ENCODE measurements around the gene TAB2. TPM values are rescaled to one million over a fixed set of nuclear protein-coding genes. Genes with fewer than 3 reads are reported as not detected.

Gene TAB2
- total and polyA plus RNA-seq, 2 experiments from 2014 or later = 19.8 to 59.2 TPM

DNA sequence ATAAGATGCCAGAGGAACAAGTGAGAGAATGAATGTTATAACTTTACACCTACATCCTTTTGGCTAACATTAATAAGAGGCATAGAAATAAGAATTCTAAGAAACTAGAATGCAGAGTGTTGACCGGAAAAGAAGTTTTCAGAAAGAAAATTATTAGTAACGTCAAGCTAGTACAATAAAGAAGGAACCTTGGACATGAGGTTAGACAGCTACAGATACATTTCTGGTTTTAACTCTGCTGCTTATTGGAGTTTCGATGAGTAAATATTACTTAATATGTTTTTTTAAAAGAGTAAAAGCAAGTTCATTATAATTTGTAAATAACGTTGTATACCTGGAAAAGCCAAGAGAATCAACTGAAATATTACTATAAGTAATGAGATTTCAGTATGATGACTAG, 22.7 kb downstream of the TAB2 start:
- 0 out of 2 replicates have a peak overlapping the region, but pooled peaks have one; percentile 16 for H3K4me2 ChIP-seq
- TF ChIP-seq JUNB (IDR thresholded peaks at IDR 0.05; ENCODE audit: unreplicated experiment) (no peak), REST (IDR thresholded peaks at IDR 0.05; ENCODE audit: unreplicated experiment) (no peak)
- ATAC-seq (no peak), DNase-seq (ENCODE audit: low spot score) (no peak)
- Mint-ChIP-seq H3K36me3 (ENCODE audit: low read depth) (peaks cover 5% of the 10 kb centered on the region; the same call in 2 of the 3 replicates), H3K27me3 (ENCODE audit: insufficient read depth, low read depth, poor library complexity) (no peaks in the 10 kb centered on the region), H3K27ac (no peak overlapping the region), H3K4me1 (peaks cover 42% of the 10 kb centered on the region), H3K9me3 (no peaks in the 10 kb centered on the region; the same call in 2 of the 3 replicates), H3K4me3 (no peak overlapping the region)
- H3K4me3 ChIP-seq = no peak overlapping the region
- peaks cover 100% of the 10 kb centered on the region for H3K79me2 ChIP-seq (replicated peaks; ENCODE audit: insufficient read depth)
- no peaks in the 10 kb centered on the region for H3K27me3 ChIP-seq (ENCODE audit: insufficient read depth)
- no peaks in the 10 kb centered on the region for H3F3A ChIP-seq (replicated peaks; ENCODE audit: low read depth)
- H3K36me3 ChIP-seq (ENCODE audit: insufficient read depth) = no peaks in the 10 kb centered on the region
- H2AFZ ChIP-seq = no peak overlapping the region
- peaks cover 26% of the 10 kb centered on the region for H3K4me1 ChIP-seq (ENCODE audit: insufficient read depth)
- H4K20me1 ChIP-seq (replicated peaks; ENCODE audit: insufficient read depth) = peaks cover 15% of the 10 kb centered on the region; the same call in 1 of the 2 replicates
- no peak overlapping the region for H3K27ac ChIP-seq (ENCODE audit: low read depth)
- H3K9me2 ChIP-seq (ENCODE audit: insufficient read depth) = no peaks in the 10 kb centered on the region

DNA sequence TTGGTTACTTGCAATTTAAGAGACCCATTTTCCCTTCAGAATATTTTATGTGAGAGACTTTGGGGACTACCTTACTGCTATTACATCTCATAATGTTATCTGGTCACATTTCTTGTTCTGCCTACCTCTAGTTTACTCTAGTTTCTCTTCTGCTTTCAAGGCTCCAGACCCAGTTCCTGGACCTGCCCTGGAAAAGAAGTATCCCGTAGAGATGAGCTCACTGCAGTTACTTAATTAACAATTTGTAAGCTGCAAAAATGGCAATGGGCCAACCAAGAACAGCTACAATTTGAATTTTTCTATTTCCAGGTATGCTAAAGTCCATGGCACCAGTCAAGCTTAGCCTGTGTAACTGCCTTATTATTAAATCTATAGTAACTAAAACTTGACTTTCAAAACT, 25.0 kb downstream of the TAB2 start:
- Mint-ChIP-seq H3K4me1 (peaks cover 28% of the 10 kb centered on the region), H3K27me3 (ENCODE audit: insufficient read depth, low read depth, poor library complexity) (no peaks in the 10 kb centered on the region), H3K4me3 (no peak overlapping the region), H3K9me3 (no peaks in the 10 kb centered on the region; the same call in 2 of the 3 replicates), H3K36me3 (ENCODE audit: low read depth) (peaks cover 5% of the 10 kb centered on the region; the same call in 2 of the 3 replicates), H3K27ac (no peak overlapping the region)
- no peak overlapping the region for H2AFZ ChIP-seq
- ATAC-seq (no peak), DNase-seq (ENCODE audit: low spot score) (no peak)
- no peaks in the 10 kb centered on the region for H3K36me3 ChIP-seq (ENCODE audit: insufficient read depth)
- no peaks in the 10 kb centered on the region for H3K9me2 ChIP-seq (ENCODE audit: insufficient read depth)
- TF ChIP-seq EZH2 (IDR thresholded peaks at IDR 0.05; ENCODE audit: low read depth, unreplicated experiment) = no peak
- TF ChIP-seq STAT1 (IDR thresholded peaks at IDR 0.05; ENCODE audit: unreplicated experiment) = no peak
- TF ChIP-seq CREB1 (CRISPR knock-in tag; IDR thresholded peaks at IDR 0.05; ENCODE audit: low read depth) = no peak
- H3K27me3 ChIP-seq (ENCODE audit: insufficient read depth) = no peaks in the 10 kb centered on the region
- H3F3A ChIP-seq (replicated peaks; ENCODE audit: low read depth) = no peaks in the 10 kb centered on the region
- peaks cover 100% of the 10 kb centered on the region for H3K79me2 ChIP-seq (replicated peaks; ENCODE audit: insufficient read depth)
- H4K20me1 ChIP-seq (replicated peaks; ENCODE audit: insufficient read depth) = peaks cover 26% of the 10 kb centered on the region
- H3K4me3 ChIP-seq = no peak overlapping the region
- peaks cover 3% of the 10 kb centered on the region for H3K4me1 ChIP-seq (ENCODE audit: insufficient read depth)
- H3K27ac ChIP-seq (ENCODE audit: low read depth) = no peak overlapping the region
- no peak overlapping the region for H3K4me2 ChIP-seq

GRCh38 chr6:149343501-149343900, 26.0 kb downstream of the TAB2 start:
- H2AFZ ChIP-seq = no peak overlapping the region
- Mint-ChIP-seq H3K4me3 (no peak overlapping the region), H3K36me3 (ENCODE audit: low read depth) (peaks cover 5% of the 10 kb centered on the region; the same call in 2 of the 3 replicates), H3K9me3 (no peaks in the 10 kb centered on the region; the same call in 2 of the 3 replicates), H3K27ac (no peak overlapping the region), H3K4me1 (peaks cover 20% of the 10 kb centered on the region), H3K27me3 (ENCODE audit: insufficient read depth, low read depth, poor library complexity) (no peaks in the 10 kb centered on the region)
- no peaks in the 10 kb centered on the region for H3K27me3 ChIP-seq (ENCODE audit: insufficient read depth)
- H3K9me2 ChIP-seq (ENCODE audit: insufficient read depth) = no peaks in the 10 kb centered on the region
- no peak for ATAC-seq
- no peaks in the 10 kb centered on the region for H3F3A ChIP-seq (replicated peaks; ENCODE audit: low read depth)
- no peaks in the 10 kb centered on the region for H3K36me3 ChIP-seq (ENCODE audit: insufficient read depth)
- peaks cover 100% of the 10 kb centered on the region for H3K79me2 ChIP-seq (replicated peaks; ENCODE audit: insufficient read depth)
- H3K4me1 ChIP-seq (ENCODE audit: insufficient read depth) = no peaks in the 10 kb centered on the region
- no peak for DNase-seq (ENCODE audit: low spot score)
- TF ChIP-seq EZH2 (IDR thresholded peaks at IDR 0.05; ENCODE audit: low read depth, unreplicated experiment) (no peak), ETS1 (IDR thresholded peaks at IDR 0.05) (no peak), ZNF114 (CRISPR knock-in tag; IDR thresholded peaks at IDR 0.05) (no peak), NANOG (IDR thresholded peaks at IDR 0.05; ENCODE audit: borderline replicate concordance) (no peak), POLR2AphosphoS5 (IDR thresholded peaks at IDR 0.05; ENCODE audit: low read depth) (no peak), REST (IDR thresholded peaks at IDR 0.05; ENCODE audit: unreplicated experiment) (no peak), EZH2phosphoT487 (IDR thresholded peaks at IDR 0.05; ENCODE audit: unreplicated experiment) (no peak)
- no peak overlapping the region for H3K4me2 ChIP-seq
- H3K27ac ChIP-seq (ENCODE audit: low read depth) = no peak overlapping the region
- peaks cover 26% of the 10 kb centered on the region for H4K20me1 ChIP-seq (replicated peaks; ENCODE audit: insufficient read depth)
- H3K4me3 ChIP-seq = no peak overlapping the region
